Heart right ventricle (tissue), 16 donors: ENCODE results near the gene DPF3. TPM values are rescaled to one million over a fixed set of nuclear protein-coding genes. Genes with fewer than 3 reads are reported as not detected.

Experiments
- ATAC-seq, 8 donors: fragments of 200-7000 bp; cut with Tn5 transposase; one replicate each; pipeline ENCODE4 v1.9.1; 2020; ENCODE audit warnings: mild to moderate bottlenecking in 8 of 8, moderate library complexity in 8 of 8, moderate number of reproducible peaks in 1 of 8
- DNase-seq, 2 donors: peaks; one replicate each; pipeline ENCODE4 v3.0.0-alpha.2; 2020
- H3K27ac ChIP-seq, 10 donors: fragments of 200-600 bp; sonication (generic) in 2 of 10; one replicate each; pipeline versions ENCODE4 v1.5.0 to v1.8.0; 2020 to 2022; ENCODE audit warnings: mild to moderate bottlenecking in 3 of 10
- H3K27me3 ChIP-seq, 7 donors: fragments of 200-600 bp; one replicate each; pipeline ENCODE4 v1.8.0; 2021 to 2022; ENCODE audit warnings: mild to moderate bottlenecking in 2 of 7
- H3K36me3 ChIP-seq, 9 donors: fragments of 200-600 bp; sonication (generic) in 1 of 9; one replicate each; pipeline versions ENCODE4 v1.5.0 to v1.8.0; 2020 to 2022; ENCODE audit warnings: mild to moderate bottlenecking in 2 of 9
- H3K4me1 ChIP-seq, 9 donors: fragments of 200-600 bp; sonication (generic) in 1 of 9; one replicate each; pipeline versions ENCODE4 v1.5.0 to v1.8.0; 2020 to 2022; ENCODE audit warnings: mild to moderate bottlenecking in 4 of 9
- H3K4me3 ChIP-seq, 10 donors: fragments of 200-600 bp; sonication (generic) in 2 of 10; one replicate each; pipeline versions ENCODE4 v1.5.0 to v1.8.0; 2020 to 2022; ENCODE audit warnings: mild to moderate bottlenecking in 7 of 10, moderate library complexity in 2 of 10
- H3K9me3 ChIP-seq, 11 donors: fragments of 200-600 bp in 10 of 11; sonication (generic) in 2 of 11; one replicate each; pipeline versions ENCODE4 v1.5.0 to v1.8.0; 2013 to 2022; ENCODE audit warnings: mild to moderate bottlenecking in 2 of 11, control low read depth in 1 of 11, moderate library complexity in 1 of 11
- WGBS, 2 donors: extraction: QIAGEN DNeasy Blood & Tissue Kit; methylation state at CpG; one replicate each; pipeline ENCODE4 v1.1.7; 2013; ENCODE audit warnings: inconsistent platforms in 1 of 2; 5-methylcytosine and 5-hydroxymethylcytosine counted together
- intact Hi-C, 10 donors: fragments of 100-400 bp; cut with DNase I; formaldehyde crosslinking; loops; one replicate each; pipeline versions ENCODE4 v1.11.1 to v1.14.2; 2022
- polyA plus RNA-seq, 2 donors: library from polyadenylated mRNA; stranded (reverse); fragments of 200-250 nt; gene quantifications; one replicate each; pipeline ENCODE4 v1.2.3, GENCODE V29; 2013
- total RNA-seq, 10 donors: library from RNA; stranded (reverse); fragmentation: NEBNext Ultra II Directional in 3 of 10; extraction: Animal tissue kit (Norgen Biotek cat#: 25700) in 3 of 10; gene quantifications; one replicate each; pipeline versions ENCODE4 v1.2.1 to v1.2.4, GENCODE V29; 2021 to 2023
- TF ChIP-seq, protein P1 (sequence below), 9 donors: fragments of 200-600 bp; sonication (generic) in 2 of 9; IDR thresholded peaks; one replicate each; pipeline versions ENCODE4 v1.5.0 to v1.8.0; 2021 to 2022; ENCODE audit warnings: antibody characterized with exemption in 9 of 9, mild to moderate bottlenecking in 5 of 9, moderate library complexity in 1 of 9
- donor health status: Arrhythmogenic right ventricular cardiomyopathy.
- donor health status: ischemic (EF 13 %, LVEDD 7.1; RV severe dilation, severe dysfunction).
- donor health status: healthy with polysubstance abuse.
- donor health status: DM: no; HTN: yes; CAD: no.
- donor health status: DM: no; HTN: no; CAD: no.
- donor health status: ischemic (EF 25% LVEDD 6.9; RV normal size, moderate dysfunction).
- donor health status: ischemic (EF 25% LVEDD 5.7; RV mildly dilated, moderate dysfunction).
- donor health status: healthy.
- donor health status: DM: yes; HTN: yes; CAD: no.
- donor health status: Ischemic cardiomyopathy.
- donor health status: ischemic (EF 35%, LVEDD 5.7; RV mildly dilated, moderate dysfunction).
- donor health status: nonischemic (EF 11% LVEDD 7.7; RV severe dilation, severe dysfunction).
- donor health status: DM: yes; HTN: yes; CAD: no.
- donor health status: PGD.
- donor health status: ischemic (EF 29% LVEDD 5.4; RV normal size, mild dysfunction).
- donor health status: nonischemic (EF 23%, LVEDD 6.1; RV moderate dilation, normal function).

Gene DPF3
- total and polyA plus RNA-seq, 12 donors: 3.8 to 52.3 (median 35.6) TPM

- Histone ChIP-seq H3K27me3 (no peaks in the 10 kb centered on the region), H3K4me3 (no peak overlapping the region), H3K4me1 (peaks cover 2 to 53% (median 10%) of the 10 kb centered on the region in 9 donors), H3K36me3 (peaks cover 0 to 6% (median 0%) of the 10 kb centered on the region in 9 donors), H3K27ac (peak overlapping the region in 1 of 10 donors; percentile 9), H3K9me3 (peaks cover 0 to 9% (median 0%) of the 10 kb centered on the region in 11 donors)
- DNase-seq (no peak), ATAC-seq (peak in 1 of 8 donors; percentile 26)
- WGBS, 2 donors: 45 to 49% methylated on average over 2 of the region's 2 CpGs
- intact Hi-C loops: loop anchor here in 1 of 10 donors (10.0 kb wide), 1 partner anchor 161 kb away; no protein-coding TSS in a partner anchor
- TF ChIP-seq, protein P1, sequence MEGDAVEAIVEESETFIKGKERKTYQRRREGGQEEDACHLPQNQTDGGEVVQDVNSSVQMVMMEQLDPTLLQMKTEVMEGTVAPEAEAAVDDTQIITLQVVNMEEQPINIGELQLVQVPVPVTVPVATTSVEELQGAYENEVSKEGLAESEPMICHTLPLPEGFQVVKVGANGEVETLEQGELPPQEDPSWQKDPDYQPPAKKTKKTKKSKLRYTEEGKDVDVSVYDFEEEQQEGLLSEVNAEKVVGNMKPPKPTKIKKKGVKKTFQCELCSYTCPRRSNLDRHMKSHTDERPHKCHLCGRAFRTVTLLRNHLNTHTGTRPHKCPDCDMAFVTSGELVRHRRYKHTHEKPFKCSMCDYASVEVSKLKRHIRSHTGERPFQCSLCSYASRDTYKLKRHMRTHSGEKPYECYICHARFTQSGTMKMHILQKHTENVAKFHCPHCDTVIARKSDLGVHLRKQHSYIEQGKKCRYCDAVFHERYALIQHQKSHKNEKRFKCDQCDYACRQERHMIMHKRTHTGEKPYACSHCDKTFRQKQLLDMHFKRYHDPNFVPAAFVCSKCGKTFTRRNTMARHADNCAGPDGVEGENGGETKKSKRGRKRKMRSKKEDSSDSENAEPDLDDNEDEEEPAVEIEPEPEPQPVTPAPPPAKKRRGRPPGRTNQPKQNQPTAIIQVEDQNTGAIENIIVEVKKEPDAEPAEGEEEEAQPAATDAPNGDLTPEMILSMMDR (IDR thresholded peaks at IDR 0.05): no peak
These were observed 150.3 kb downstream of the DPF3 start for GRCh38 chr14:72743626-72744025.

GRCh38 chr14:72742838-72743195 is 151.1 kb downstream of the DPF3 start:
- H3K4me3 ChIP-seq: no peak overlapping the region
- peaks cover 0 to under 1% (median 0%) of the 10 kb centered on the region in 11 donors for H3K9me3 ChIP-seq
- peak overlapping the region in 1 of 10 donors; percentile 28 for H3K27ac ChIP-seq
- WGBS, 2 donors: 92 to 94% methylated on average over 10 of the region's 10 CpGs
- peaks cover 0 to 2% (median 0%) of the 10 kb centered on the region in 9 donors for H3K36me3 ChIP-seq
- ATAC-seq (no peak), DNase-seq (no peak)
- intact Hi-C loops: loop anchor here in 1 of 10 donors (10.0 kb wide), 1 partner anchor 162 kb away; no protein-coding TSS in a partner anchor
- no peaks in the 10 kb centered on the region for H3K27me3 ChIP-seq
- peaks cover 2 to 61% (median 15%) of the 10 kb centered on the region in 9 donors for H3K4me1 ChIP-seq
- TF ChIP-seq, protein P1 (IDR thresholded peaks at IDR 0.05): no peak

- Histone ChIP-seq H3K4me1 (peaks cover 2 to 65% (median 15%) of the 10 kb centered on the region in 9 donors), H3K27ac (peak overlapping the region in 1 of 10 donors; percentile 28), H3K27me3 (no peaks in the 10 kb centered on the region), H3K36me3 (peaks cover 0 to 2% (median 0%) of the 10 kb centered on the region in 9 donors), H3K9me3 (no peaks in the 10 kb centered on the region), H3K4me3 (no peak overlapping the region)
- no peak for DNase-seq
- TF ChIP-seq, protein P1 (IDR thresholded peaks at IDR 0.05): no peak
- intact Hi-C loops: loop anchor here in 1 of 10 donors (10.0 kb wide), 1 partner anchor 163 kb away; no protein-coding TSS in a partner anchor
- WGBS, 2 donors: 43 to 44% methylated on average over 27 of the region's 27 CpGs
- ATAC-seq: peak in 2 of 8 donors; percentile 10 to 16
These were observed 151.6 kb downstream of the DPF3 start for GRCh38 chr14:72742118-72742837.

DNA sequence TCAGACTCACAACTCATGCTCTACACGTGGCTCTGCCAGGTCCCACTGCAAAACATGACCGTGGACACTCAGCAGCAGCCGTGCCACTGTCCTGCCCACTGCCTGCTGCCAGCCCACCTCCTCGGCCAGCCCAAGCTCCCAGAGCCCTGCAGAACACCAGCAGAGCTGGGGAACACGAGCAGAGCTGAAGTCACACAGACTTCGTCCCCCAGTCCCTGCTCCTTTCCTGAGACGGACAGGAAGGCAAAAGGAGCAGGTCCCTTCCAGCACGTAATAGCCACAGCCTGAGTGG is 152.1 kb downstream of the DPF3 start:
- intact Hi-C loops: loop anchor here in 1 of 10 donors (10.0 kb wide), 1 partner anchor 163 kb away; no protein-coding TSS in a partner anchor
- H3K36me3 ChIP-seq: no peaks in the 10 kb centered on the region
- 58 to 70% methylated on average over 8 of the region's 8 CpGs for WGBS, 2 donors
- no peaks in the 10 kb centered on the region for H3K9me3 ChIP-seq
- no peak overlapping the region for H3K27ac ChIP-seq
- peaks cover 2 to 67% (median 15%) of the 10 kb centered on the region in 9 donors for H3K4me1 ChIP-seq
- H3K27me3 ChIP-seq: no peaks in the 10 kb centered on the region
- DNase-seq: no peak
- no peak overlapping the region for H3K4me3 ChIP-seq
- TF ChIP-seq, protein P1 (IDR thresholded peaks at IDR 0.05): no peak
- ATAC-seq: no peak
